Measurements from ENCODE around the gene CHST9.

DNA sequence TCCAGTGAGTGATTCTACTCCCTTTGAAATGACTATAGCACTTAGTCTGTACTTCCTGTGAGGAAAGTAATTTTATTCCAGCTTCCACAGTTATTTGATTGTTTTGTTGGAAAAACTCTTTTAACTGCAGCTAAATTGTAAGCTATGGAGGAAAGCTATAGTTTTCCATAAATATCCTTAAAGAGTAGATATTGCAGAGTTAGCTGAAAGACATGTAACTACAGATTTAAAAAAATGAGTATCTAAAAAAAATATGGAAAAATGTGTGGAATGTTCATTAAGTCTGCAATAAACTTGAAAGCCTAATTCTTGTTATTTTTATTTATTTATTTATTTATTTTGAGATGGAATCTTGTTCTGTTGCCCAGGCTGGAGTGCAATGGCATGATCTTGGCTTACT, 262.8 kb downstream of the CHST9 start:
- TF ChIP-seq CTCF (conservative IDR thresholded peaks at IDR 0.05; ENCODE audit: low read depth in 2 of 2) (no peak), EZH2 (IDR thresholded peaks at IDR 0.05; ENCODE audit: low read depth, unreplicated experiment) (no peak), POLR2AphosphoS5 (IDR thresholded peaks at IDR 0.05; ENCODE audit: low read depth) (no peak), REST (IDR thresholded peaks at IDR 0.05; ENCODE audit: unreplicated experiment) (no peak), JUNB (IDR thresholded peaks at IDR 0.05; ENCODE audit: unreplicated experiment) (no peak), EZH2phosphoT487 (IDR thresholded peaks at IDR 0.05; ENCODE audit: unreplicated experiment) (no peak)
- TF ChIP-seq, protein P1, sequence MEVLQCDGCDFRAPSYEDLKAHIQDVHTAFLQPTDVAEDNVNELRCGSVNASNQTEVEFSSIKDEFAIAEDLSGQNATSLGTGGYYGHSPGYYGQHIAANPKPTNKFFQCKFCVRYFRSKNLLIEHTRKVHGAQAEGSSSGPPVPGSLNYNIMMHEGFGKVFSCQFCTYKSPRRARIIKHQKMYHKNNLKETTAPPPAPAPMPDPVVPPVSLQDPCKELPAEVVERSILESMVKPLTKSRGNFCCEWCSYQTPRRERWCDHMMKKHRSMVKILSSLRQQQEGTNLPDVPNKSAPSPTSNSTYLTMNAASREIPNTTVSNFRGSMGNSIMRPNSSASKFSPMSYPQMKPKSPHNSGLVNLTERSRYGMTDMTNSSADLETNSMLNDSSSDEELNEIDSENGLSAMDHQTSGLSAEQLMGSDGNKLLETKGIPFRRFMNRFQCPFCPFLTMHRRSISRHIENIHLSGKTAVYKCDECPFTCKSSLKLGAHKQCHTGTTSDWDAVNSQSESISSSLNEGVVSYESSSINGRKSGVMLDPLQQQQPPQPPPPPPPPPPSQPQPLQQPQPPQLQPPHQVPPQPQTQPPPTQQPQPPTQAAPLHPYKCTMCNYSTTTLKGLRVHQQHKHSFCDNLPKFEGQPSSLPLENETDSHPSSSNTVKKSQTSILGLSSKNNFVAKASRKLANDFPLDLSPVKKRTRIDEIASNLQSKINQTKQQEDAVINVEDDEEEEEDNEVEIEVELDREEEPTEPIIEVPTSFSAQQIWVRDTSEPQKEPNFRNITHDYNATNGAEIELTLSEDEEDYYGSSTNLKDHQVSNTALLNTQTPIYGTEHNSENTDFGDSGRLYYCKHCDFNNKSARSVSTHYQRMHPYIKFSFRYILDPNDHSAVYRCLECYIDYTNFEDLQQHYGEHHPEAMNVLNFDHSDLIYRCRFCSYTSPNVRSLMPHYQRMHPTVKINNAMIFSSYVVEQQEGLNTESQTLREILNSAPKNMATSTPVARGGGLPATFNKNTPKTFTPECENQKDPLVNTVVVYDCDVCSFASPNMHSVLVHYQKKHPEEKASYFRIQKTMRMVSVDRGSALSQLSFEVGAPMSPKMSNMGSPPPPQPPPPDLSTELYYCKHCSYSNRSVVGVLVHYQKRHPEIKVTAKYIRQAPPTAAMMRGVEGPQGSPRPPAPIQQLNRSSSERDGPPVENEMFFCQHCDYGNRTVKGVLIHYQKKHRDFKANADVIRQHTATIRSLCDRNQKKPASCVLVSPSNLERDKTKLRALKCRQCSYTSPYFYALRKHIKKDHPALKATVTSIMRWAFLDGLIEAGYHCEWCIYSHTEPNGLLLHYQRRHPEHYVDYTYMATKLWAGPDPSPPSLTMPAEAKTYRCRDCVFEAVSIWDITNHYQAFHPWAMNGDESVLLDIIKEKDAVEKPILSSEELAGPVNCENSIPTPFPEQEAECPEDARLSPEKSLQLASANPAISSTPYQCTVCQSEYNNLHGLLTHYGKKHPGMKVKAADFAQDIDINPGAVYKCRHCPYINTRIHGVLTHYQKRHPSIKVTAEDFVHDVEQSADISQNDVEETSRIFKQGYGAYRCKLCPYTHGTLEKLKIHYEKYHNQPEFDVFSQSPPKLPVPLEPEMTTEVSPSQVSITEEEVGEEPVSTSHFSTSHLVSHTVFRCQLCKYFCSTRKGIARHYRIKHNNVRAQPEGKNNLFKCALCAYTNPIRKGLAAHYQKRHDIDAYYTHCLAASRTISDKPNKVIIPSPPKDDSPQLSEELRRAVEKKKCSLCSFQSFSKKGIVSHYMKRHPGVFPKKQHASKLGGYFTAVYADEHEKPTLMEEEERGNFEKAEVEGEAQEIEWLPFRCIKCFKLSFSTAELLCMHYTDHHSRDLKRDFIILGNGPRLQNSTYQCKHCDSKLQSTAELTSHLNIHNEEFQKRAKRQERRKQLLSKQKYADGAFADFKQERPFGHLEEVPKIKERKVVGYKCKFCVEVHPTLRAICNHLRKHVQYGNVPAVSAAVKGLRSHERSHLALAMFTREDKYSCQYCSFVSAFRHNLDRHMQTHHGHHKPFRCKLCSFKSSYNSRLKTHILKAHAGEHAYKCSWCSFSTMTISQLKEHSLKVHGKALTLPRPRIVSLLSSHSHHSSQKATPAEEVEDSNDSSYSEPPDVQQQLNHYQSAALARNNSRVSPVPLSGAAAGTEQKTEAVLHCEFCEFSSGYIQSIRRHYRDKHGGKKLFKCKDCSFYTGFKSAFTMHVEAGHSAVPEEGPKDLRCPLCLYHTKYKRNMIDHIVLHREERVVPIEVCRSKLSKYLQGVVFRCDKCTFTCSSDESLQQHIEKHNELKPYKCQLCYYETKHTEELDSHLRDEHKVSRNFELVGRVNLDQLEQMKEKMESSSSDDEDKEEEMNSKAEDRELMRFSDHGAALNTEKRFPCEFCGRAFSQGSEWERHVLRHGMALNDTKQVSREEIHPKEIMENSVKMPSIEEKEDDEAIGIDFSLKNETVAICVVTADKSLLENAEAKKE (CRISPR knock-in tag; IDR thresholded peaks at IDR 0.05): no peak
- TF ChIP-seq, protein P2, sequence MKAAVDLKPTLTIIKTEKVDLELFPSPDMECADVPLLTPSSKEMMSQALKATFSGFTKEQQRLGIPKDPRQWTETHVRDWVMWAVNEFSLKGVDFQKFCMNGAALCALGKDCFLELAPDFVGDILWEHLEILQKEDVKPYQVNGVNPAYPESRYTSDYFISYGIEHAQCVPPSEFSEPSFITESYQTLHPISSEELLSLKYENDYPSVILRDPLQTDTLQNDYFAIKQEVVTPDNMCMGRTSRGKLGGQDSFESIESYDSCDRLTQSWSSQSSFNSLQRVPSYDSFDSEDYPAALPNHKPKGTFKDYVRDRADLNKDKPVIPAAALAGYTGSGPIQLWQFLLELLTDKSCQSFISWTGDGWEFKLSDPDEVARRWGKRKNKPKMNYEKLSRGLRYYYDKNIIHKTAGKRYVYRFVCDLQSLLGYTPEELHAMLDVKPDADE (IDR thresholded peaks at IDR 0.05): no peak
